ENCODE measurements around the gene CACYBP. TPM values are rescaled to one million over a fixed set of nuclear protein-coding genes. Genes with fewer than 3 reads are reported as not detected.
A peak's percentile ranks its signal among the peaks of the same experiment; 100 is the strongest.

CACYBP gene
- total and polyA plus RNA-seq, 2 experiments from 2014 or later, result 209 to 453 TPM

DNA sequence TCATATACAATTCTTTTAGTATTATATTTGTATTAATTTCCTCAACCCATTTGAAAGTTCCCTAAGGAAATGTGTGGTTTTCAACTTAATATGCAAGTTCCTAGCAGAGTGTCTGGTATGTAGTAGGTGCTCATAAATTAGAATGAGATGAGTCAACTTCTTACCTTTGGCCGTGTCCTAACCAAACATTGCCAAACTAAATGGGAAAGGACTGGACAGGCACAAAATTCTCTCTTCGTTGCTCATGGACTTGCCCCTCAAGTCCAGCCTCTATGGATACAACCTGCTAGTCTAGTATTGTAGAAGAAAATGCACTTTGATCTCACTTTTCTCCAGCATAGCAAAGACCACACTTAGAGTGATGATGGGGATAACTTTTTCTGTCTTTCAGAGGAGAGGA, 35.0 kb downstream of the CACYBP start (continued):
- TF ChIP-seq, protein P1, sequence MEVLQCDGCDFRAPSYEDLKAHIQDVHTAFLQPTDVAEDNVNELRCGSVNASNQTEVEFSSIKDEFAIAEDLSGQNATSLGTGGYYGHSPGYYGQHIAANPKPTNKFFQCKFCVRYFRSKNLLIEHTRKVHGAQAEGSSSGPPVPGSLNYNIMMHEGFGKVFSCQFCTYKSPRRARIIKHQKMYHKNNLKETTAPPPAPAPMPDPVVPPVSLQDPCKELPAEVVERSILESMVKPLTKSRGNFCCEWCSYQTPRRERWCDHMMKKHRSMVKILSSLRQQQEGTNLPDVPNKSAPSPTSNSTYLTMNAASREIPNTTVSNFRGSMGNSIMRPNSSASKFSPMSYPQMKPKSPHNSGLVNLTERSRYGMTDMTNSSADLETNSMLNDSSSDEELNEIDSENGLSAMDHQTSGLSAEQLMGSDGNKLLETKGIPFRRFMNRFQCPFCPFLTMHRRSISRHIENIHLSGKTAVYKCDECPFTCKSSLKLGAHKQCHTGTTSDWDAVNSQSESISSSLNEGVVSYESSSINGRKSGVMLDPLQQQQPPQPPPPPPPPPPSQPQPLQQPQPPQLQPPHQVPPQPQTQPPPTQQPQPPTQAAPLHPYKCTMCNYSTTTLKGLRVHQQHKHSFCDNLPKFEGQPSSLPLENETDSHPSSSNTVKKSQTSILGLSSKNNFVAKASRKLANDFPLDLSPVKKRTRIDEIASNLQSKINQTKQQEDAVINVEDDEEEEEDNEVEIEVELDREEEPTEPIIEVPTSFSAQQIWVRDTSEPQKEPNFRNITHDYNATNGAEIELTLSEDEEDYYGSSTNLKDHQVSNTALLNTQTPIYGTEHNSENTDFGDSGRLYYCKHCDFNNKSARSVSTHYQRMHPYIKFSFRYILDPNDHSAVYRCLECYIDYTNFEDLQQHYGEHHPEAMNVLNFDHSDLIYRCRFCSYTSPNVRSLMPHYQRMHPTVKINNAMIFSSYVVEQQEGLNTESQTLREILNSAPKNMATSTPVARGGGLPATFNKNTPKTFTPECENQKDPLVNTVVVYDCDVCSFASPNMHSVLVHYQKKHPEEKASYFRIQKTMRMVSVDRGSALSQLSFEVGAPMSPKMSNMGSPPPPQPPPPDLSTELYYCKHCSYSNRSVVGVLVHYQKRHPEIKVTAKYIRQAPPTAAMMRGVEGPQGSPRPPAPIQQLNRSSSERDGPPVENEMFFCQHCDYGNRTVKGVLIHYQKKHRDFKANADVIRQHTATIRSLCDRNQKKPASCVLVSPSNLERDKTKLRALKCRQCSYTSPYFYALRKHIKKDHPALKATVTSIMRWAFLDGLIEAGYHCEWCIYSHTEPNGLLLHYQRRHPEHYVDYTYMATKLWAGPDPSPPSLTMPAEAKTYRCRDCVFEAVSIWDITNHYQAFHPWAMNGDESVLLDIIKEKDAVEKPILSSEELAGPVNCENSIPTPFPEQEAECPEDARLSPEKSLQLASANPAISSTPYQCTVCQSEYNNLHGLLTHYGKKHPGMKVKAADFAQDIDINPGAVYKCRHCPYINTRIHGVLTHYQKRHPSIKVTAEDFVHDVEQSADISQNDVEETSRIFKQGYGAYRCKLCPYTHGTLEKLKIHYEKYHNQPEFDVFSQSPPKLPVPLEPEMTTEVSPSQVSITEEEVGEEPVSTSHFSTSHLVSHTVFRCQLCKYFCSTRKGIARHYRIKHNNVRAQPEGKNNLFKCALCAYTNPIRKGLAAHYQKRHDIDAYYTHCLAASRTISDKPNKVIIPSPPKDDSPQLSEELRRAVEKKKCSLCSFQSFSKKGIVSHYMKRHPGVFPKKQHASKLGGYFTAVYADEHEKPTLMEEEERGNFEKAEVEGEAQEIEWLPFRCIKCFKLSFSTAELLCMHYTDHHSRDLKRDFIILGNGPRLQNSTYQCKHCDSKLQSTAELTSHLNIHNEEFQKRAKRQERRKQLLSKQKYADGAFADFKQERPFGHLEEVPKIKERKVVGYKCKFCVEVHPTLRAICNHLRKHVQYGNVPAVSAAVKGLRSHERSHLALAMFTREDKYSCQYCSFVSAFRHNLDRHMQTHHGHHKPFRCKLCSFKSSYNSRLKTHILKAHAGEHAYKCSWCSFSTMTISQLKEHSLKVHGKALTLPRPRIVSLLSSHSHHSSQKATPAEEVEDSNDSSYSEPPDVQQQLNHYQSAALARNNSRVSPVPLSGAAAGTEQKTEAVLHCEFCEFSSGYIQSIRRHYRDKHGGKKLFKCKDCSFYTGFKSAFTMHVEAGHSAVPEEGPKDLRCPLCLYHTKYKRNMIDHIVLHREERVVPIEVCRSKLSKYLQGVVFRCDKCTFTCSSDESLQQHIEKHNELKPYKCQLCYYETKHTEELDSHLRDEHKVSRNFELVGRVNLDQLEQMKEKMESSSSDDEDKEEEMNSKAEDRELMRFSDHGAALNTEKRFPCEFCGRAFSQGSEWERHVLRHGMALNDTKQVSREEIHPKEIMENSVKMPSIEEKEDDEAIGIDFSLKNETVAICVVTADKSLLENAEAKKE (CRISPR knock-in tag; IDR thresholded peaks at IDR 0.05), result no peak
- TF ChIP-seq STAT1 (IDR thresholded peaks at IDR 0.05; ENCODE audit: unreplicated experiment), result no peak
- no peak for TF ChIP-seq POLR2AphosphoS5 (IDR thresholded peaks at IDR 0.05; ENCODE audit: low read depth)
- TF ChIP-seq ZNF114 (CRISPR knock-in tag; IDR thresholded peaks at IDR 0.05), result no peak
- TF ChIP-seq JUNB (IDR thresholded peaks at IDR 0.05; ENCODE audit: unreplicated experiment), result no peak
- TF ChIP-seq NANOG (IDR thresholded peaks at IDR 0.05; ENCODE audit: borderline replicate concordance), result no peak
- TF ChIP-seq EZH2phosphoT487 (IDR thresholded peaks at IDR 0.05; ENCODE audit: unreplicated experiment), result no peak
- no peak for TF ChIP-seq EZH2 (IDR thresholded peaks at IDR 0.05; ENCODE audit: low read depth, unreplicated experiment)

DNA sequence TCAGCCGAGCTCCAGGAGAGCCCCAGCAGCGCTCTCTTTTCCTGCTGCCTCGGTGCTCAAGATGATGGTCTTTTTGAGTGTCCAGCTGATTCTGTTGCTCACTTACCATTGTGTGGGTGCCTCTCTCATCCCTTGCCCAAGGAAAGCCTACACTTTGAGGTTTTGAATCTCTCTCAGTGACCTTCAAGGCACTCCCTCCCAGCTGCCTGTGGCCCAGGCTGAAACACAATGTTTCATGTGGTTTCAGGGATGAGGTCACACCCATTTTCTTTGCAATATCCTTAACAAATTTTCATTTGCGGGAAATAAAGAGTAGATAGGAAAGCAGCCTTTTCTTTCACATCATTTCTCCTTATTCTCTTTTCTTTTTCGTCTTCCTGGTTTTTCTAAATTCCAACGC, 36.1 kb downstream of the CACYBP start:
- no peak overlapping the region for H3K4me3 ChIP-seq
- Mint-ChIP-seq H3K4me3 (no peak overlapping the region), H3K27me3 (ENCODE audit: insufficient read depth, low read depth, poor library complexity) (peaks cover 1% of the 10 kb centered on the region), H3K4me1 (peaks cover 23% of the 10 kb centered on the region), H3K9me3 (no peaks in the 10 kb centered on the region), H3K36me3 (ENCODE audit: low read depth) (no peaks in the 10 kb centered on the region), H3K27ac (no peak overlapping the region)
- H3K79me2 ChIP-seq (replicated peaks; ENCODE audit: insufficient read depth), result no peaks in the 10 kb centered on the region
- H3K4me2 ChIP-seq, result peak overlapping the region; percentile 50; the same call in 1 of the 2 replicates
- H3F3A ChIP-seq (replicated peaks; ENCODE audit: low read depth), result no peaks in the 10 kb centered on the region
- H2AFZ ChIP-seq, result peak overlapping the region; percentile 94
- H3K9me2 ChIP-seq (ENCODE audit: insufficient read depth), result no peaks in the 10 kb centered on the region
- DNase-seq (ENCODE audit: low spot score) (no peak), ATAC-seq (no peak)
- peaks cover 17% of the 10 kb centered on the region for H3K4me1 ChIP-seq (ENCODE audit: insufficient read depth)
- H4K20me1 ChIP-seq (replicated peaks; ENCODE audit: insufficient read depth), result no peaks in the 10 kb centered on the region
- H3K27me3 ChIP-seq (ENCODE audit: insufficient read depth), result no peaks in the 10 kb centered on the region
- no peaks in the 10 kb centered on the region for H3K36me3 ChIP-seq (ENCODE audit: insufficient read depth)
- no peak overlapping the region for H3K27ac ChIP-seq (ENCODE audit: low read depth)
- TF ChIP-seq NANOG (IDR thresholded peaks at IDR 0.05; ENCODE audit: borderline replicate concordance) (no peak), STAT1 (IDR thresholded peaks at IDR 0.05; ENCODE audit: unreplicated experiment) (no peak), POLR2AphosphoS5 (IDR thresholded peaks at IDR 0.05; ENCODE audit: low read depth) (no peak), CREB1 (CRISPR knock-in tag; IDR thresholded peaks at IDR 0.05; ENCODE audit: low read depth) (no peak), EZH2 (IDR thresholded peaks at IDR 0.05; ENCODE audit: low read depth, unreplicated experiment) (no peak)
- TF ChIP-seq, protein P2, sequence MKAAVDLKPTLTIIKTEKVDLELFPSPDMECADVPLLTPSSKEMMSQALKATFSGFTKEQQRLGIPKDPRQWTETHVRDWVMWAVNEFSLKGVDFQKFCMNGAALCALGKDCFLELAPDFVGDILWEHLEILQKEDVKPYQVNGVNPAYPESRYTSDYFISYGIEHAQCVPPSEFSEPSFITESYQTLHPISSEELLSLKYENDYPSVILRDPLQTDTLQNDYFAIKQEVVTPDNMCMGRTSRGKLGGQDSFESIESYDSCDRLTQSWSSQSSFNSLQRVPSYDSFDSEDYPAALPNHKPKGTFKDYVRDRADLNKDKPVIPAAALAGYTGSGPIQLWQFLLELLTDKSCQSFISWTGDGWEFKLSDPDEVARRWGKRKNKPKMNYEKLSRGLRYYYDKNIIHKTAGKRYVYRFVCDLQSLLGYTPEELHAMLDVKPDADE (IDR thresholded peaks at IDR 0.05), result no peak
